GM18511 (cell line): ENCODE measurements around the gene GYPE.
"Not testable (repeated sequence)": the region's sequence is repeated elsewhere in the genome, so short reads cannot be mapped to it uniquely, and the experiment has no call there.

Experiments used
- ATAC-seq: cut with Tn5 transposase; IDR thresholded peaks from one replicate; pipeline ENCODE4 v1.9.1; 2021; ENCODE audit warnings: mild to moderate bottlenecking, moderate library complexity; ENCODE audit not compliant: unreplicated experiment

Gene GYPE

DNA sequence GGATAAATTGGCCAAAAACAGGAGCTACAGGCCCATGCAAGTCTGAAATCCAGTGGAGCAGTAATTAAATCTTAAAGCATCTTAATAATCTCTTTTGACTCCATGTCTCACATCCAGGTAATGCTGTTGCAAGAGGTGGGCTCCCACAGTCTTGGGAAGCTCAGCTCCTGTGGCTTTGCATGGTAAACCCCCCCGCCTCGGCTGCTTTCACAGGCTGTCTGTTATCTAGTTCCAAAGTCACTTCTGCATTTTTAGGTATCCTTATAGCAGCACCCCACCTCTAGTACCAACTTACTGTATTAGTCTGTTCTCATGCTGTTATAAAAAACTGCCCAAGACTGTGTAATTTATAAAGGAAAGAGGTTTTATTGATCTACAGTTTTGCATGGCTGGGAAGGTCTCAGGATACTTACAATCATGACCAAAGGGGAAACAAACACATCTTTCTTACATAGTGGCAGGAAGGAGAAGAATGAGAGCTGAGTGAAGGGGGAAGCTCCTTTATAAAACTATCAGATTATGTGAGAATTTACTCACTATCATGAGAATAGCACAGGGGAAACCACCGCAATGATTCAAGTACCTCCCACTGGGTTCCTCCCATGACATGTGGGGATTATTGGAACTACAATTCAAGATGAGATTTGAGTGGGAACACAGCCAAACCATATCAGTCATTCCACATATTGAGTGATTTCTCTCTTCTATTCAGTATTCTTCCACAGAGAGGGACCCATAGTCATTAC is 34.7 kb downstream of the GYPE start:
- ATAC-seq = not testable (repeated sequence)

DNA sequence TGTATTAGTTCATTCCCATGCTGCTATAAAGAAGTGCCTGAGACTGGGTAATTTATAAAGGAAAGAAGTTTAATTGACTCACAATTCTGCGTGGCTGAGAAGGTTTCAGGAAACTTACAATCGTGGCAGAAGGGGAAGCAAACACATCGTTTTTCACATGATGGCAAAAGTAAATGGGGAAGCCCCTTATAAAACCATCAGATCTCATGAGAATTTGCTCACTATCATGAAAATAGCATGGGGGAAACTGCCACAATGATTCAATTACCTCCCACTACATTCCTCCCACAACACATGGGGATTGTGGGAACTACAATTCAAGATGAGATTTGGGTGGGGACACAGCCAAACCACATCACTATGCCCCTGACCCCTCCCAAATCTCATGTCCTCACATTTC is 35.4 kb downstream of the GYPE start:
- ATAC-seq = not testable (repeated sequence)

DNA sequence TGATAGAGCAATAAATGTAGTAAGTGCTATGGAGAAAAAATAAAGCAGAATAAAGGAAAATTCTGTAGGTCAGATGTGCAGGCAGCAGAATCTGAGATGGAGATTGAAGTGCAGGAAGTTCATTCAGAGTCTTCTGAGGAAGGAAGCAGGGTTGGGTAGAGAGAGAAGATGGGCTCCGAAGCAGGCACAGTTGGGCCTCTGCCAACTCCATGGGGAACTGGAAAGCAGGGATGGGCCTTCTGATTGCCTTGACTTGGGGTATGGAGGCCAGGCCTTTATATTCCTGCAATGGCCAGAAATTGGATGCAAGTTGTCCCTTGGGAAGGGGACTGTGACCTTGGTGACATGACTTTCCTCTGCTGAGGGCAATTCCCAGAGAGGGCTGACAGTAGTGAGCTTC is 42.6 kb downstream of the GYPE start:
- not testable (repeated sequence) for ATAC-seq

DNA sequence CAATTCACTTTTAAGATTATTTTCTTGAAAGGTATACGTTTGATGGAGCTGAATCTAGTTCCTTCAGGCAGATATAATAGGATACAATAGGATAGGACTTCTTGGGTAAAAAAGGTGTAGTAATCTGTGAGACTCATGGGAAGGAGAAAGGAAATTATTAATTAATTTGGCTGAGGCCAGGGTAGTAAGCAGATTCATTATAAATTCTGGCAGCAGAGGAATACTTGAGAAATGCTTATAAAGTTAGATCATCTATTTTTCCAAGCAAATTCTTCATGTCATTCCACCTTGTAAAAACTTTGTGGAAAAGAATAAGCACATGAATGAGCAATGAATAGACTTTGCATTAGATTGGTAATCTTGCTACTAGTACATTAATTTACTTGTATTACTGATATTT is 46.9 kb downstream of the GYPE start:
- ATAC-seq = no peak

DNA sequence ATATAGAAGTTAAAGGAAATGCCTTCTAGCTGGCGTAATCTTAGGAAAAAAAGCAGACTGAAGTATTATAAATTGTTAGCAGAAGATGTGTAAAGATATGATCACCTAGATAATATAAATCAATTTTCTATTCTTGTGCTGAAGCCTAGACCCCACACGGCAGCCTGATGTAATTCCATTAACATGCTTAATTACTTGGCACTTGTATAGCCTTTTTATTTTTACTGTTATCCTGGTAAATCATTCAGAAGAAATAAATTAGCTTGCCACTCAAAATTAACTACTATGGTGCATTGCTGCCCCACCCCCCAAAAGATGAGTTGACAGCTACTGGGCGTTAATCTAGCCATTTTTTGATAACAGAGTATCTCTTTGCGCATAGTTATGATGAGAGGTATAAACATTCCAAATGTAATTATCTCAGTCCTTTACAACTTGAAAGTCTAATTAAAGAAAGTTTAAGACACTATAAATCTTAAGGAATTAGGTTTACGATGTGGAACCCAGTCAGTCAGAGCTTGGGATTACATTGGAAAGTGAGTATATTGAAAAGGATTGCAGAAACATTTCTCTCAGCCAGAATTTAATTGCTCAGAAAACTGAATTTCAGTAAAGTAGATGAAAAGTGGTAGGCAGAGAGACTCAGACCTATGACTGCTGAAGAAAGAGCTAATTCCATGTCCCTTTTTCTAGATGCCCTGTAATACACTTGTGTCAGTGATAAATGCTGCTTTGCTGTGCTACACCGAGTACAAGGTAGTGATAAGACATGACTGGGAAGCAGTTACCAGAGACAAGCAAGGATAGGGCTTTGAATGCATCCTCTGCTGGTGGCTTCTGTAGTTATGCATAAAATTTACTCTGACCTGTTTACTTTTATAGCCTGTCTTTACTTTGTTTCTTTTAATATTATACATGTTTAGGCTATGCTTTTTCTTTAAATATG is 47.7 kb downstream of the GYPE start:
- ATAC-seq = not testable (repeated sequence)

DNA sequence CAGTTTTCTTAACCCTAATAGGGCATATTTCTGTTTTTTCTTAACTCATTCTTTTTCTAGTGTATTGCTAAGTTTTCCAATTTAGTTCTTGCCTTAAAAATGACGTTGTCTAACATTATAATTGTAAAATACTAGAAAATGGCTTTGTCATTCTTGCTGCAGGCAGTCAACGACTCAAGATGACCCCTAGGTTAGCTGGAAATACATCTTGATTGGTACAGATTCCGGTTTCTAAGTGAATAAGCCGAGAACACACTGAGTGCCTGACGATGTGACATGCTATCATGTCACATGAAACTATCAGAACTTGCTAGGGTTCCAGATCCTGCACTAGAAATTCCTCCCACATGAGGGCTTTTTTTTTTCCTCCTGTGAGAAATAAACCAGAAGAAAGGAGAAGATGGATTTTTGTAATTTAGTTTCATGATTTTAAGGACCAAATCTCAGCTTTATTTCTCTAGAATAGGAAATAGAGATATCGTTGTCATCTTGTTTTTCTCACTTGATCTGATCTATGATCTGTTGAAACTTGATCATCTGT is 49.3 kb downstream of the GYPE start:
- ATAC-seq = not testable (repeated sequence)

DNA sequence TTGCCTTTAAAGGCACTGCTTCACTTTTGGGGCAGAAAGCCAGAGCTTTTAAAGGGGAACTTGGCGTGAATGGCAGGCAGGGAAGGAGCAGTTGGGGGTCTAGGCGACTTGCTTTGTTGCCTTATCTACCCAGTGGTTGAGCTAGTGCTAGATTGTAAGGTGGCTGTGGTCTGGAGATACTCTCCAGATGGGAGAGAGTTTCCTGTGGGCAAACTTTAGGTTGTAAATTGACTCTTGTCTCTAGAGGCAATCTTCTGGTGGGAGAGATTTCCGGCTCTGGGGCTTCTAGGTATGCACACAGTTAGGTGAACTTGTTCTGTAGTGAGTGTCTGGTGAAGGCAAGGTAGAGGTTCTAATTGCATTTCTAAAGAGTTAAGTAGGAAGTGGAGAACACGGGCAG is 50.7 kb downstream of the GYPE start:
- ATAC-seq = not testable (repeated sequence)

DNA sequence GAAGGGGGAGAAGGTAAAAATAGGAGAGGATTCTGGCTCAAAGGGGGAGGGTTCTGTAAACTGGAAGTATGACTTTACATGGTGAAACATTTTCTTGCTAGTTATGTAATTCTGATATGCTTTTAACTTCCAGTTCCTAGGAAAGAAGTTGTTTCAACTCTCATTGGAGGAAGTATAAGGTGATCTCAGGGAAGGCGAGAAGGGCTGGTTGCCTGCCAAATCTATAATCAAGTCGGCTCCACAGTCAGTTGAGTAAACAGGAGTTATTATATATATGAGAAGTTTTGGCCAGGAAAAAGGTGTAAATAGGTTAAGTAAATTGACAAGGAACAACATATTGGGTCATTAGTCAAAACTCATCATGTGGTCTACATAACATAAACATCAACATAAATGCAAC is 56.1 kb downstream of the GYPE start:
- ATAC-seq = not testable (repeated sequence)

DNA sequence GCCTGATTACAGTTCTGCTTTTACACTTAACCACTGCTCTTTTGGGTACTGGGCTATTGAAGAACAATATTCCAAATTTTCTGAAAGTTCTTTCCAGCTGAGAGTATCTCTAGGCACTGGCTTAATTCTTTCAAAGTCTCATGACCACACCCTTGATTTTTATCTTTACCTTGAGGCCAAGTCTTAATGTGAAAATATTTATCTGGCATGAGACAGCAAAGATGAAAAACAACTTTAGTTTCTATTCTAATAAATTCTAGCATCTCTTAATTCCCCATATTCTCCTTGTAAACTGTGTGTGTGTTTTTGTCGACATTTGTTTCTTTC is 61.9 kb downstream of the GYPE start:
- not testable (repeated sequence) for ATAC-seq

DNA sequence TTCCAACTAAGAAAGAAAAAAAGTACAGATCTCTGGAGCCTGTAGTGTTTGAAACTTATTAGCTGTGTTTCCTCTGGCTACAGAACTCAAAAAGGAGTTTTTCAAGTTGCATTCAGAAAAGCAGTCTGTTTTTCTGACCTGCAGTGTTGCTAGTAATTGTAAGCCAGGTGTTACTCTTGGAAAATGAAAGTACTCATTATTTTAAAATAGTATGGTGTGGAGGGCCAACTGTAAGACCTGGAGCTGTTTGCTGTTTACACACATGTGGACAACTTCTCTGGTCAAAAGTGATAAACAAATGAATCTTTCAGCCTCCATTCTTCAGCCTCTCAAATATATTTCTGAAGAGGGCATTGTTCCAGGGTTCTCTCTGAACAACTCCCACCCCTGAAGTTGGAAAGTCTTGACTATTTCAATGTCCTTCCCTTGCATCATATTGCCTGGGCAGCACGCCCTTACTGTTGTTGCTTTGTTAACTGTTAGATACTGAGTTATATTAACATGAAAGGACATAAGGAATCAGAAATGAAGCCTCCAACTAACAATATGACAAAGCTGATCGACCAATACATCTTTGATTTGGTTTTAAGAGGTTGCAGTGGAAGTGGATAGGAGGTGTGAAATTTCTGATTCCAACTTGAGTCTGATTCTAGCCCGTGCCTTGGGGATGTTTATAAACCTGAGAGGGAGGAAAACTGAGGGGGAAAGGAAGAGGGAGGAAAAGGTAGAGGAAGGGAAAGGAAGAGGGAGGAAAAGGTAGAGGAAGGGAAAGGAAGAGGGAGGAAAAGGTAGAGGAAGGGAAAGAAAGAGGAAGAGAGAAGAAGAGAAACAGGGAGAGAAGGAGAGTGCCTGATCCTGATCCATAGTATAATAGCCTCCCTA is 62.5 kb downstream of the GYPE start:
- not testable (repeated sequence) for ATAC-seq

DNA sequence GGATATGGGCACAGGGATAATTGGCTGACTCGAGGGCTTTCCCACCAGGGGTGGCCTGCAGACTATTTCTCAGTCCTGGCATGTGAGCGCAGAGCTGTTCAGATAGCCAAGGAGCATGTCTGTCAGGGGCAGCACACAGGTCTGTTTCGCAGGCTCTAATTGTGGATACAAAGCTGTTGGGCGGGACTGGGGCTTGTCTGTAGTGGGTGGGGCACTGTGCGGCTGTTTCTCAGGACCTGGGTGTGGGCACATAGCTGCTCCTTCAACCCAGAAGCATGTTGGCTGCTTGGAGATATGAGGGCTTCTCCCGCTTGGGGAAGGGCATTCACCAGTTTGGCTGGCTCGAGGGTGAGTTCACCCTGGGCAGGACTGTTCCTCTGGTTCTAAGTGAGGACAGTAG is 65.9 kb downstream of the GYPE start:
- not testable (repeated sequence) for ATAC-seq

DNA sequence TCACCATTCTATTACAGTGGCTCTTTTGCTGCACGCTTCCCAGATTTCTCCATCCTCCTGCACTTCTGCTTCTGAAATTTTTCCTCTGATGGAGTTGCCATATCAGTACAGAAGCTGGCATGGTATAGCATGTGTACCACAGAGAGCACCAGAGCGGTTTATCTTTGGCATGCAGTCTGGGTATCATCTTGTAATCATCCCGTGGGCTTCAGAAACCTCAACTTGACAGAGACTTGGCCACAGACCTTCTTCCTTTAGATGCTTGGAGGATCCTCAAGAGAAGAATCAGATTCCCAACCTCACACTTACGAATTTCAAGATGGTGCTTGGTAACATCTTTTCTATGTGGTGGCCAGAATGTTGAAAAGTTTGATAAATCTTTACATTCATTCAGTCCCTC is 71.2 kb downstream of the GYPE start:
- not testable (repeated sequence) for ATAC-seq

DNA sequence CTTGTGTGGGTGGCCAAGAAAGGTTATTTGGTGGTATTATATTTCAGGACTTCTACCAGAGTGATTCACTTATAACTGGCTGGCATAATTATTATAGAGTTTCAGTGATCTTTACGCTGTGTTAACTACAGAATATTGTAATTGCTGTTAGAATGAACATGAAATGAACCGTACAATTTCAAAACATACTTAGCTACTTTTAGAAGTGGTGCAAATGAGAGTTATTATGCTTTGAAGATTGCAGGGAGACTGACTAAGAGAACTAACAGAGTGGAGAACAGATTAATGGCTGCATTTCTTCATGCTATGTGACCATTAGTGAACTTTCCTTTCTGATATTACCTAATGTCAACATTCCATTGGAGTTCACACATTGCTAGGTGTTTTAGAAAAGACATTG is 71.7 kb downstream of the GYPE start:
- ATAC-seq = not testable (repeated sequence)

DNA sequence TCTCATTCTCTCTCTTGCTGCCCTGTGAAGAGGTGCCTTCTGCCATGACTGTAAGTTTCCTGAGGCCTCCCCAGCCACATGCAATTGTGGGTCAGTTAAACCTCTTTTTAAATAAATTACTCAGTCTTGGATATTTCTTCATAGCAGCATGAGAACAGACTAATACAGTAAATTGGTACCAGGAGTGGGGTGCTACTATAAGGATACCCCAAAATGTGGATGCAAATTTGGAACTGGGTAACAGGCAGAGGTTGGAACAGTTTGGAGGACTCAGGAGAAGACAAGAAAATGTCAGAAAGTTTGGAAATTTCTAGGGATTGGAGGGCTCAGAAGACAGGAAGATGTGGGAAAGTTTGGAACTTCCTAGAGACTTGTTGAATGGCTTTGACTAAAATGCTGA is 74.8 kb downstream of the GYPE start:
- not testable (repeated sequence) for ATAC-seq

DNA sequence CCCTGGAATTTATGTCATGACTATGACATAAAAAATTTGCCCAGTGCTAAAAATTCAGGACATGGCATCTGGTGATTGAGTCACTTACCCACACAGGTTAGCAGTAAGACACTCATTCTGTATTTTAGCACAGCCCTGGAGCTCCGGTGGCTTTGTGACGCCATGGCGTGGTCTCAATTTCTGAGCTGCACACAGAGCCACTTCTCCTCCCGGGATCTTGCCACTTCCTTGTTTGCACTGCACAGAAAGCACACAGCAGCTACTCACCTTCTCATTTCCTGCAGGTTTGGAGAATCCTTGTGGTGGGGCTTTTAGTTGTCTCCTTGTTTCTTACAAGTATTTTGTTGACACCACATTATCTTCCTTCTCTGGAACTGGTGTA is 76.1 kb downstream of the GYPE start:
- ATAC-seq = not testable (repeated sequence)
